ENCODE results near the gene SORBS1. TPM values are rescaled to one million over a fixed set of nuclear protein-coding genes. Genes with fewer than 3 reads are reported as not detected.

The SORBS1 gene
- 90.7 TPM for total RNA-seq

GRCh38 chr10:95561177-95561863 lies at the start of gene SORBS1:
Gene SORBS1, minus strand, starts transcription at chr10:95561371. Its CDS starts 120,236 bp downstream, at chr10:95441135.

GRCh38 chr10:95290461-95291364 lies 270.5 kb downstream of the SORBS1 start, which contains the start of gene PDLIM1:
Gene PDLIM1, minus strand, starts transcription at chr10:95291003. Its CDS starts 88 bp downstream, at chr10:95290915.

Other genes starting within 250 kb of the SORBS1 start
- gene ALDH18A1, start 95.3 kb upstream of the SORBS1 start, total RNA-seq = 39.9 TPM
- 25.8 TPM for gene TCTN3, start 132.6 kb upstream of the SORBS1 start, total RNA-seq
- 16.6 TPM for gene ENTPD1, start 194.8 kb upstream of the SORBS1 start, total RNA-seq